Activated CD8-positive, alpha-beta T cell treated with anti-CD3 and anti-CD28 coated beads for 36 hours (primary cell): ENCODE results near the gene ACAD11. TPM values are rescaled to one million over a fixed set of nuclear protein-coding genes. Genes with fewer than 3 reads are reported as not detected.

ENCODE experiments used
- ATAC-seq: fragments of 200-7000 bp; cut with Tn5 transposase; one replicate; pipeline ENCODE4 v1.10.0; 2021; ENCODE audit warnings: mild to moderate bottlenecking, moderate library complexity
- CTCF ChIA-PET: fragments of 350-600 bp; sonication (Branson Sonifier 250); formaldehyde crosslinking; loops from one replicate; lab custom pipeline; 2021; ENCODE audit warnings: antibody characterized with exemption; lab: Charles Lee
- POLR2A ChIA-PET: fragments of 350-600 bp; sonication (Branson Sonifier 250); formaldehyde crosslinking; loops from one replicate; lab custom pipeline; 2021; ENCODE audit warnings: antibody characterized with exemption; lab: Charles Lee
- DNase-seq: peaks from one replicate; pipeline ENCODE4 v3.0.0-alpha.2; 2020
- H3K27ac Mint-ChIP-seq: one replicate; pipeline ENCODE4 v1.8.0; 2021; ENCODE audit warnings: mild to moderate bottlenecking, mixed read lengths
- H3K27me3 Mint-ChIP-seq: one replicate; pipeline ENCODE4 v1.8.0; 2021; ENCODE audit warnings: mixed read lengths
- H3K36me3 Mint-ChIP-seq: one replicate; pipeline ENCODE4 v1.8.0; 2021; ENCODE audit warnings: low read depth, mixed read lengths
- H3K4me1 Mint-ChIP-seq: one replicate; pipeline ENCODE4 v1.8.0; 2021; ENCODE audit warnings: low read depth, mixed read lengths
- H3K4me3 Mint-ChIP-seq: one replicate; pipeline ENCODE4 v1.8.0; 2021; ENCODE audit warnings: mild to moderate bottlenecking, moderate library complexity, mixed read lengths
- H3K9me3 Mint-ChIP-seq: one replicate; pipeline ENCODE4 v1.8.0; 2021; ENCODE audit warnings: mixed read lengths
- intact Hi-C: fragments of 100-400 bp; cut with micrococcal nuclease; formaldehyde crosslinking; loops from one replicate; pipeline ENCODE4 v1.10.0; 2022
- total RNA-seq, 2 experiments: library from RNA; stranded (reverse); gene quantifications; one replicate each; pipeline ENCODE4 v1.2.3, GENCODE V29; 2021
- TF ChIP-seq, protein P1 (sequence below): fragments of 200-600 bp; IDR thresholded peaks from one replicate; pipeline ENCODE4 v1.8.0; 2022; ENCODE audit warnings: antibody characterized with exemption, mild to moderate bottlenecking

ACAD11 gene
- total RNA-seq, 2 experiments from 2014 or later = 20.6 to 22.3 TPM

- TF ChIP-seq, protein P1, sequence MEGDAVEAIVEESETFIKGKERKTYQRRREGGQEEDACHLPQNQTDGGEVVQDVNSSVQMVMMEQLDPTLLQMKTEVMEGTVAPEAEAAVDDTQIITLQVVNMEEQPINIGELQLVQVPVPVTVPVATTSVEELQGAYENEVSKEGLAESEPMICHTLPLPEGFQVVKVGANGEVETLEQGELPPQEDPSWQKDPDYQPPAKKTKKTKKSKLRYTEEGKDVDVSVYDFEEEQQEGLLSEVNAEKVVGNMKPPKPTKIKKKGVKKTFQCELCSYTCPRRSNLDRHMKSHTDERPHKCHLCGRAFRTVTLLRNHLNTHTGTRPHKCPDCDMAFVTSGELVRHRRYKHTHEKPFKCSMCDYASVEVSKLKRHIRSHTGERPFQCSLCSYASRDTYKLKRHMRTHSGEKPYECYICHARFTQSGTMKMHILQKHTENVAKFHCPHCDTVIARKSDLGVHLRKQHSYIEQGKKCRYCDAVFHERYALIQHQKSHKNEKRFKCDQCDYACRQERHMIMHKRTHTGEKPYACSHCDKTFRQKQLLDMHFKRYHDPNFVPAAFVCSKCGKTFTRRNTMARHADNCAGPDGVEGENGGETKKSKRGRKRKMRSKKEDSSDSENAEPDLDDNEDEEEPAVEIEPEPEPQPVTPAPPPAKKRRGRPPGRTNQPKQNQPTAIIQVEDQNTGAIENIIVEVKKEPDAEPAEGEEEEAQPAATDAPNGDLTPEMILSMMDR = no peak
- Mint-ChIP-seq H3K4me1 (peaks cover 20% of the 10 kb centered on the region), H3K27me3 (no peaks in the 10 kb centered on the region), H3K36me3 (peaks cover 22% of the 10 kb centered on the region), H3K27ac (no peak overlapping the region), H3K4me3 (no peak overlapping the region), H3K9me3 (no peaks in the 10 kb centered on the region)
- intact Hi-C loops = no loop called here
- POLR2A ChIA-PET = interaction anchor here (1.0 kb wide), 1 partner anchor 8 kb away, joined by 4 read pairs; no protein-coding TSS in a partner anchor
- no peak for DNase-seq
- no peak for ATAC-seq
- CTCF ChIA-PET = interaction anchor here (1.1 to 2.1 kb wide), 2 partner anchors 27 to 57 kb away, joined by 3 to 9 read pairs; no protein-coding TSS in a partner anchor
Observed at GRCh38 chr3:132669256-132669777, 9.7 kb upstream of the ACAD11 start.

DNA sequence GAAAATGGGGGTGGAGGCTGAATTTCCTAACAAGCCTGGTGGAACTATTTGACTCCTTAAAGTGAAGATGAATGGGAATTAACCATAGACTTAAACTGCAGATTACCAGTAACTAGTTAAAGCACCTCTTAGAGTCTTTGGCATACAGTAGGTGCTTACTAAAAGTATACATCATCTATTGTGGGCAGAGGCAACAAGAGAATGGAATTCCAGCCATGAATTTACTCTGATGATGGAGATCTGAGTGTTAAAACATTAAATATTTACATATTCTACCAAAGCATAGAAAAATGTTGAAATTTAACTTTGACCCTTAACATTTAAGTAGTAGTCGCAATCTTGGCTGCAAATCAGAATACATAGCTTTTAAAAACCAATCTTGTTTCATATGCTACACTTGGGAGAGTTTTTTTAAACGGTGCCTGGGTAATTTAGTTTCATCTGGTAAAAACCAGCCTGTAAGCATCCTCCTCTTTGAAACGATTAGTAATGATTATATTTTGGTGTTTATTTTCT, 5.7 kb upstream of the ACAD11 start:
- Mint-ChIP-seq H3K27ac (no peak overlapping the region), H3K4me1 (peaks cover 42% of the 10 kb centered on the region), H3K27me3 (no peaks in the 10 kb centered on the region), H3K9me3 (no peaks in the 10 kb centered on the region), H3K36me3 (peaks cover 29% of the 10 kb centered on the region), H3K4me3 (no peak overlapping the region)
- POLR2A ChIA-PET = no interaction called here
- ATAC-seq (no peak), DNase-seq (no peak)
- TF ChIP-seq, protein P1 = no peak
- intact Hi-C loops = no loop called here
- CTCF ChIA-PET = no interaction called here

DNA sequence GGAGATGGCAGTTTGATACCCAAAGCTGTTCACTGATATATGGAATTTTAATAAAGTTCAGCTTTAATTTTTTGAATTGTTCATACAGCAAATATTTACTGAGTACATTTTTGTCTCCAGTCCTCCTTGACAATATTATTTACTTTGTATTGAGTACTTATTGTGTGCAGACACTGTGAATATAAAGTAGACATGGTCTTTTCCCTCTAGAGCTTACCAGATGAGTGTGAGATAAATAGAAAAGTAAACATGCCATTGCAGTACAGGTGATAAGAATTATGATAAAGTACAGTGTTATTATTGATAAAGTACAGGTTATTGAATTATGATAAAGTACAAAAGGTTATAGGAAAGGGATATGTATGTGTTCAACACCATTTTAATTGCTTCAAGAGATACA, 2.6 kb upstream of the ACAD11 start:
- peaks cover 48% of the 10 kb centered on the region for H3K4me1 Mint-ChIP-seq
- no peaks in the 10 kb centered on the region for H3K9me3 Mint-ChIP-seq
- ATAC-seq (no peak), DNase-seq (no peak)
- ChIA-PET CTCF (interaction anchor here (4.3 kb wide), 1 partner anchor 20 kb away, joined by 15 read pairs; no protein-coding TSS in a partner anchor), POLR2A (no interaction called here)
- H3K4me3 Mint-ChIP-seq = peak overlapping the region; percentile 92
- intact Hi-C loops = no loop called here
- no peaks in the 10 kb centered on the region for H3K27me3 Mint-ChIP-seq
- TF ChIP-seq, protein P1 = no peak
- H3K36me3 Mint-ChIP-seq = peaks cover 28% of the 10 kb centered on the region
- H3K27ac Mint-ChIP-seq = no peak overlapping the region

DNA sequence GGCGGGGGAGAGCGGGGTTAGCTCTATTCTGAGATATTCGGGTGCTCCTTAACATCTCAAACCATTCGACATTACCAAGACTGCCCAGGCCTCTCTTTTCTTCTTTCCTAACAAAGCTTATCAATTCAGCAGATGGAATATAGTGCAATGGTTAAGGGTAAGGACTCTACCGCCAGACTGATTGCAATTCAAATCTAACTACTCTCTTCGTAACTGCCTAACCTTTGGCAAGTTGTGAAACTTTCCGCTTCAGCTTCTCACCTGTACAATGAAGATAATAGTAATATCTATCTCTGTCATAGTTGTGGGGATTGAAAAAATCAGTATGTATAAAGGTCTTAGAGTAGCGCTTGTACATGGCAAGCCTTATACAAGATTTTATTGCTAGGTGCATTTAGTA, 1.5 kb upstream of the ACAD11 start:
- CTCF ChIA-PET = interaction anchor here (1.3 to 4.3 kb wide), 4 partner anchors 19 to 125 kb away, joined by 3 to 15 read pairs (median 3); no protein-coding TSS in a partner anchor
- DNase-seq = no peak
- no peaks in the 10 kb centered on the region for H3K27me3 Mint-ChIP-seq
- H3K27ac Mint-ChIP-seq = peak overlapping the region; percentile 93
- intact Hi-C loops = no loop called here
- ATAC-seq = no peak
- peak overlapping the region; percentile 92 for H3K4me3 Mint-ChIP-seq
- peaks cover 30% of the 10 kb centered on the region for H3K36me3 Mint-ChIP-seq
- POLR2A ChIA-PET = interaction anchor here (1.0 to 1.3 kb wide), 3 partner anchors 8 to 13 kb away, joined by 3 to 4 read pairs (median 3); no protein-coding TSS in a partner anchor
- TF ChIP-seq, protein P1 = no peak
- H3K9me3 Mint-ChIP-seq = no peaks in the 10 kb centered on the region
- peaks cover 50% of the 10 kb centered on the region for H3K4me1 Mint-ChIP-seq

- H3K4me1 Mint-ChIP-seq = peaks cover 49% of the 10 kb centered on the region
- TF ChIP-seq, protein P1 = no peak
- H3K4me3 Mint-ChIP-seq = peak overlapping the region; percentile 92
- peak overlapping the region; percentile 93 for H3K27ac Mint-ChIP-seq
- H3K9me3 Mint-ChIP-seq = no peaks in the 10 kb centered on the region
- H3K36me3 Mint-ChIP-seq = peaks cover 27% of the 10 kb centered on the region
- DNase-seq (no peak), ATAC-seq (no peak)
- H3K27me3 Mint-ChIP-seq = no peaks in the 10 kb centered on the region
- ChIA-PET CTCF (interaction anchor here (1.3 to 4.3 kb wide), 4 partner anchors 19 to 125 kb away, joined by 3 to 15 read pairs (median 3); no protein-coding TSS in a partner anchor), POLR2A (interaction anchor here (0.6 to 1.3 kb wide), 5 partner anchors 9 to 29 kb away, joined by 3 to 4 read pairs (median 3); no protein-coding TSS in a partner anchor)
- intact Hi-C loops = no loop called here
Observed at GRCh38 chr3:132660811-132661070, 1.1 kb upstream of the ACAD11 start.
